Loucy (cell line): ENCODE results near the gene VAV2.

ENCODE experiments used
- H2AFZ ChIP-seq: fragments of 200-600 bp; sonication (generic); 2 replicates; pipeline ENCODE4 v1.6.0; 2016; ENCODE audit warnings: antibody characterized with exemption, mild to moderate bottlenecking, low read length, moderate library complexity
- H3F3A ChIP-seq: fragments of 200-600 bp; 2 replicates; pipeline ENCODE4 v1.6.0; 2016; ENCODE audit warnings: antibody characterized with exemption, low read depth, mild to moderate bottlenecking
- H3K27me3 ChIP-seq: fragments of 200-600 bp; sonication (generic); 2 replicates; pipeline ENCODE4 v1.6.1; 2014; ENCODE audit warnings: low read length, mild to moderate bottlenecking; ENCODE audit not compliant: insufficient read depth, poor library complexity, severe bottlenecking
- H3K36me3 ChIP-seq: fragments of 200-600 bp; sonication (generic); 2 replicates; pipeline ENCODE4 v1.6.1; 2016; ENCODE audit warnings: low read length; ENCODE audit not compliant: insufficient read depth
- H3K4me1 ChIP-seq: fragments of 200-600 bp; sonication (generic); 2 replicates; pipeline ENCODE4 v1.5.1; 2014; ENCODE audit warnings: low read length, mild to moderate bottlenecking; ENCODE audit not compliant: insufficient read depth, poor library complexity, severe bottlenecking
- H3K4me2 ChIP-seq: fragments of 200-600 bp; sonication (generic); 2 replicates; pipeline ENCODE4 v1.6.0; 2014; ENCODE audit warnings: antibody characterized with exemption, low read length, low read depth, mild to moderate bottlenecking; ENCODE audit not compliant: poor library complexity, severe bottlenecking
- H3K4me3 ChIP-seq: fragments of 200-600 bp; sonication (generic); 2 replicates; pipeline ENCODE4 v1.5.1; 2014; ENCODE audit warnings: low read length, mild to moderate bottlenecking, mixed read lengths; ENCODE audit not compliant: poor library complexity, severe bottlenecking
- H3K79me2 ChIP-seq: fragments of 200-600 bp; sonication (generic); 2 replicates; pipeline ENCODE4 v1.6.1; 2014; ENCODE audit warnings: low read length; ENCODE audit not compliant: insufficient read depth
- H3K9ac ChIP-seq: fragments of 200-600 bp; sonication (generic); 2 replicates; pipeline ENCODE4 v1.6.0; 2014; ENCODE audit warnings: mild to moderate bottlenecking, low read depth, low read length, moderate library complexity; ENCODE audit not compliant: poor library complexity, severe bottlenecking
- H3K9me2 ChIP-seq: fragments of 200-600 bp; sonication (generic); replicated peaks from 2 replicates; pipeline ENCODE4 v1.6.1; 2016; ENCODE audit warnings: low read depth, low read length, mixed read lengths
- H3K9me3 ChIP-seq: fragments of 200-600 bp; sonication (generic); 2 replicates; pipeline ENCODE4 v1.6.1; 2014; ENCODE audit warnings: mild to moderate bottlenecking, antibody characterized with exemption, low read length, low read depth; ENCODE audit not compliant: insufficient read depth
- H4K20me1 ChIP-seq: fragments of 200-600 bp; sonication (generic); 2 replicates; pipeline ENCODE4 v1.6.0; 2014; ENCODE audit warnings: antibody characterized with exemption, low read length, mild to moderate bottlenecking; ENCODE audit not compliant: insufficient read depth, poor library complexity, severe bottlenecking
- EZH2phosphoT487 ChIP-seq: fragments of 200-600 bp; IDR thresholded peaks from 2 replicates; pipeline ENCODE4 v1.6.1; 2018; ENCODE audit warnings: antibody characterized with exemption, mild to moderate bottlenecking, moderate library complexity, borderline replicate concordance
- TF ChIP-seq, protein P1 (sequence below): fragments of 200-600 bp; sonication (generic); conservative IDR thresholded peaks from 2 replicates; pipeline ENCODE4 v1.5.1; 2014; ENCODE audit warnings: mild to moderate bottlenecking, antibody characterized with exemption, low read length

VAV2 gene

DNA sequence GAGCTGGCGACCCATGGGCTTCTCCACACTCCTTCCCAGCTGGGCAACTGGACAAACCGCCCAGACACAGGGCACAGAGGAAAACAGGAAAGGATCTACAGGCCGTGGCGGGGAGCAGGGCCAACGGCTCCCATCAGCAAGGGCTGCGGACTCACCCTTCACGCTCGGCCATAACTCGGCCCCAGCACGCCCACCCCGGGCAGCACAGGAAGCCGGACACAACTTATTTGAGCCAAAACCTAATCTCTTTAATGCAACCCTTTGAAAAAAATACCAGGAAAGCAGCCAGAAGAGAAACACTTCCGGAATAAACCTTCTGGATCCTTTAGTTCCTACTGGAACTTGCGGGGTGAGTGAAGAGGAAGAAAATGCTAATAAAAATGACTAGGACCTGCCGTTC is 59.9 kb downstream of the VAV2 start:
- no peak for TF ChIP-seq EZH2phosphoT487
- TF ChIP-seq, protein P1, sequence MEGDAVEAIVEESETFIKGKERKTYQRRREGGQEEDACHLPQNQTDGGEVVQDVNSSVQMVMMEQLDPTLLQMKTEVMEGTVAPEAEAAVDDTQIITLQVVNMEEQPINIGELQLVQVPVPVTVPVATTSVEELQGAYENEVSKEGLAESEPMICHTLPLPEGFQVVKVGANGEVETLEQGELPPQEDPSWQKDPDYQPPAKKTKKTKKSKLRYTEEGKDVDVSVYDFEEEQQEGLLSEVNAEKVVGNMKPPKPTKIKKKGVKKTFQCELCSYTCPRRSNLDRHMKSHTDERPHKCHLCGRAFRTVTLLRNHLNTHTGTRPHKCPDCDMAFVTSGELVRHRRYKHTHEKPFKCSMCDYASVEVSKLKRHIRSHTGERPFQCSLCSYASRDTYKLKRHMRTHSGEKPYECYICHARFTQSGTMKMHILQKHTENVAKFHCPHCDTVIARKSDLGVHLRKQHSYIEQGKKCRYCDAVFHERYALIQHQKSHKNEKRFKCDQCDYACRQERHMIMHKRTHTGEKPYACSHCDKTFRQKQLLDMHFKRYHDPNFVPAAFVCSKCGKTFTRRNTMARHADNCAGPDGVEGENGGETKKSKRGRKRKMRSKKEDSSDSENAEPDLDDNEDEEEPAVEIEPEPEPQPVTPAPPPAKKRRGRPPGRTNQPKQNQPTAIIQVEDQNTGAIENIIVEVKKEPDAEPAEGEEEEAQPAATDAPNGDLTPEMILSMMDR: no peak
- Histone ChIP-seq H3K79me2 (no peaks in the 10 kb centered on the region), H3K9me3 (no peaks in the 10 kb centered on the region), H4K20me1 (no peaks in the 10 kb centered on the region), H2AFZ (no peak overlapping the region), H3K9ac (no peak overlapping the region), H3K36me3 (peaks cover 5% of the 10 kb centered on the region; the same call in 1 of the 2 replicates), H3F3A (no peaks in the 10 kb centered on the region), H3K9me2 (no peaks in the 10 kb centered on the region), H3K4me1 (no peaks in the 10 kb centered on the region), H3K4me3 (no peak overlapping the region), H3K27me3 (no peaks in the 10 kb centered on the region), H3K4me2 (no peak overlapping the region)

- H3K4me1 ChIP-seq: no peaks in the 10 kb centered on the region
- H3K4me2 ChIP-seq: no peak overlapping the region
These were observed 61.2 kb downstream of the VAV2 start for GRCh38 chr9:133930682-133931485.

GRCh38 chr9:133930046-133930681 is 62.0 kb downstream of the VAV2 start:
- no peaks in the 10 kb centered on the region for H3K79me2 ChIP-seq
- H3K4me1 ChIP-seq: no peaks in the 10 kb centered on the region
- no peak overlapping the region for H3K4me2 ChIP-seq
- no peaks in the 10 kb centered on the region for H3F3A ChIP-seq
- H3K9me2 ChIP-seq: no peaks in the 10 kb centered on the region
- H3K9ac ChIP-seq: no peak overlapping the region
- no peaks in the 10 kb centered on the region for H3K36me3 ChIP-seq
- TF ChIP-seq, protein P1: no peak
- no peak for TF ChIP-seq EZH2phosphoT487
- H3K9me3 ChIP-seq: no peaks in the 10 kb centered on the region
- no peak overlapping the region for H3K4me3 ChIP-seq
- no peak overlapping the region for H2AFZ ChIP-seq
- H4K20me1 ChIP-seq: no peaks in the 10 kb centered on the region
- no peaks in the 10 kb centered on the region for H3K27me3 ChIP-seq

More at GRCh38 chr9:133930682-133931485, 61.2 kb downstream of the VAV2 start:
- no peak overlapping the region for H3K9ac ChIP-seq
- no peak overlapping the region for H3K4me3 ChIP-seq
- H3K36me3 ChIP-seq: no peaks in the 10 kb centered on the region
- TF ChIP-seq, protein P1: no peak
- TF ChIP-seq EZH2phosphoT487: no peak
- H3K79me2 ChIP-seq: no peaks in the 10 kb centered on the region
- H4K20me1 ChIP-seq: no peaks in the 10 kb centered on the region
- no peaks in the 10 kb centered on the region for H3K27me3 ChIP-seq
- no peaks in the 10 kb centered on the region for H3K9me3 ChIP-seq
- no peak overlapping the region for H2AFZ ChIP-seq
- H3K9me2 ChIP-seq: no peaks in the 10 kb centered on the region
- H3F3A ChIP-seq: no peaks in the 10 kb centered on the region
